ENCODE measurements around the gene CHRNB1.
"Not testable (repeated sequence)": the region's sequence is repeated elsewhere in the genome, so short reads cannot be mapped to it uniquely, and the experiment has no call there.

CHRNB1 gene

DNA sequence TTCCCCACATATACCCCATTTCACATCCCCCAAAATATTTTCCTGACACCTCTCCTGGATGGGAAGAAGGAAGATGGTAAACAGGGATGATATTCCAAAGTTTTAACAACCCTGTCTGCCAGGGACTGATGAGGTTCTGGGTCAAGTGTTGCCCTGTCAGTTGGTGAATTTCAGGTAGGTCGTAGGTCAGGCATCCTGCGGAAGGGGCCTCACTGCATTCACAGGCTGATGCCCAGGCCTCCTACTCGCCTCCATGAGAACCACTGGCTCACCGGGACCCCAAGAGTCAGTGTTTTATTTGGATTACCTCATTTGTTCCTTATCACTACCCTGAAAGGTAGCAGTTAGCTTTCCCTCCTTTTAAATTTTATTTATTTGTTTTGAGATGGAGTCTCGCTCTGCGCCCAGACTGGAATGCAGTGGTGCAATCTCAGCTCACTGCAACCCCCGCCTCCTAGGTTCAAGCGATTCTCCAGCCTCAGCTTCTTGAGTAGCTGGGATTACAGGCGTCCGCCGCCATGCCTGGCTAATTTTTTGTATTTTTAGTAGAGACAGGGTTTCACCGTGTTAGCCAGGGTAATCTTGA, 24.0 kb downstream of the CHRNB1 start:
- no peak for DNase-seq

DNA sequence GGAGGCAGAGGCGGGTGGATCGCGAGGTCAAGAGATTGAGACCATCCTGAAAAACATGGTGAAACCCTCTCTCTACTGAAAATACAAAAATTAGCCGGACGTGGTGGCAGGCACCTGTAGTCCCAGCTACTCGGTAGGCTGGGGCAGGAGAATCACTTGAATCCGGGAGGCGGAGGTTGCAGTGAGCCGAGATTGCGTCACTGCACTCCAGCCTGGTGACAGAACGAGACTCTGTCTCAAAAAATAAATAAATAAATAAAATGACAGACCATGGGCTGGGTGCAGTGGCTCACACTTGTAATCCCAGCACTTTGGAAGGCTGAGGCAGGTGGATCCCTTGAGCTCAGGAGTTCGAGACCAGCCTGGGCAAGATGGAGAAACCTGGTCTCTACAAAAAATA, 25.0 kb downstream of the CHRNB1 start:
- DNase-seq, result not testable (repeated sequence)

- not testable (repeated sequence) for DNase-seq
These were observed 25.7 kb downstream of the CHRNB1 start for GRCh38 chr17:7470457-7470973.

GRCh38 chr17:7471729-7472128, 26.9 kb downstream of the CHRNB1 start:
- DNase-seq, result no peak

GRCh38 chr17:7474767-7475166, 29.9 kb downstream of the CHRNB1 start:
- DNase-seq, result not testable (repeated sequence)

GRCh38 chr17:7475764-7476422, 31.0 kb downstream of the CHRNB1 start:
- DNase-seq, result no peak

GRCh38 chr17:7476494-7476893, 31.6 kb downstream of the CHRNB1 start:
- no peak for DNase-seq

GRCh38 chr17:7476951-7477350, 32.1 kb downstream of the CHRNB1 start:
- DNase-seq, result no peak

GRCh38 chr17:7477392-7478275, 32.8 kb downstream of the CHRNB1 start:
- peak; percentile 47 to 54 for DNase-seq

DNA sequence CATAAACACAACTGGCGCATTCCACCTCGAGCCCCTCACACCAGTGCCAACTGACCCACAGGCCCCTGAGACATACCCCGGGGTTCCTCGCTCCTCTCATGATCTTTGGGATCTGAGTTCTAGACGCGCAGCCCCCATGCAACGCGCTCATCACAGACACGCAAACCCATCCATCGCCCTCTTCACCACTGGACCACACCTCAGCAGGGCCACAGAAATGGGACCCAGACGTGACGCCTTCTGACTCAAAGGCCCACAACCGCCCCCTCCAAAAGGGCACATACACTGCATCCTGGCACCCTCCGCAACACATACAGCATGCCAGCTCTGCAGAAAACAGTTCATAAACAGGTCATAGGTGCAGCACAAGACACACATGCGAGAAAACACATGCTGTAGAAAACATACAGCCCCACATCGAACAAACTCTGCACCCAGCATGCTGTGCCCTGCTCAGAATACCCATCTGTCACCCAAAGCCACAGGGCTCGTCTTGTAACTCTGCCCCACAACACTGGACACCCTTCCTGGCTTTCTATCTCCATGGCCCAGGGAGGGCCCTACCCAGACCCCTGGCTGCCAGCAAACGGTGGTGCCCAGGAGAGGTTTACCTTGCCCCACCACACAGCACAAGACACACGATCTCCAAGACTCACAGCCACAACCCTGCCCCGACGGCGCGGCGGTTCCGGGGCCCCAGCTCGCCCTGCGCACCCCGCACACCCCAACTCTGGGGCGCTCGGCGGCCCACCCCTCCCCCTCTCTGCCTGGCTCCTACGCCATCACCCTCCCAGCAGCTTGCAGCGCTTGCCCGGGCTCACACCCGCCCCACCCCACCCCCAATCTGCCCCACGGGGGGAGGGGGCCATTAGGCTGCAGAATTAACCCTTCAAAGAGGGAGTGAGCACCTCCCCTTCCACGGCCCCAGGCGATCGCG, 33.7 kb downstream of the CHRNB1 start:
- DNase-seq, result peak; percentile 65 to 72

DNA sequence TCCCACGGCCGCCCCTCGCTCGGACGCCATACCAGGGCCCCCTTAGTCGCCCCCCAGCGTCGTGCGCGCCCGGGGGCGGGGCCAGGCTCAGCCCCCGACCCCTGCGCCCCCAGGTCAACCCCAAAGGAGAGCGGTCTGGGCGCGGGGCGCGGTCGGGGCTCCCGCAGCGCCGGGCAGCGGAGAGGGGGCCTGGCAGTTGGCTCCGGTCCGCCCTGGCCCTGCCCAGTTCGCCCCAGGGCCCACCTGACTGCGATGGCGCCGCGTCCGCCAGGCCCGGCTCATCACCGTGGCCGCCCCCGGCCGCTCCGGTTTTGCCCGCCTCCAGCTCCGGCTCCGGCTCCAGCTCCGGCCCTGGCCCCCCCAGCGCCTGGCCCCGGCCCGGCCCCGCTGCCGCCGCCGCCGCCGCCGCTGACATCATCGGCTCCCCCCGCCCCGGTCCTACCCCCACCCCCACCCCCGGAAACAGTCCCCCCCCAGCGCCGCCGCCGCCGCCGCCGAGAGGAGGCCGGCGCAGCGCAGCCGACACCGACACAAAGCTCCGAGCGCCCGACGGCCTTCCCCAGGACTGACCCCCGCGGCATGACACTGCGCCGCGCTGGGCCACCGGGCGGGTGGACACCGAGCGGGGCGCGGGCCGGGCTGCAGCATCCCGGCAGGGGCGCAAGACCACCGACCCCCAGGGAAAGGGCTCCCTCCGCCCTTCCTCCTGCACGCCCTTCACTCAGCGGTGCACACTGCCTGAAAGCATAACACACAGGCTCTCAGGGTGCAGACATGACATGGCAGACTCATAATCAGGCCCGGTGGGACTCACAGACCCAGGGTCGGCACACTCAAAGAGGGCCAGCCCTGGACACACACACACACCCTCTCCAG, 34.6 kb downstream of the CHRNB1 start, which contains the start of gene ZBTB4:
ZBTB4 (minus strand) TSS at position 419 of the 876 bp plus-strand sequence. CDS start 12,830 bp downstream, outside the sequence.
- peak; percentile 61 to 73 for DNase-seq

- no peak for DNase-seq
These were observed 35.2 kb downstream of the CHRNB1 start for GRCh38 chr17:7480089-7480384.

GRCh38 chr17:7481275-7481674, 36.4 kb downstream of the CHRNB1 start, which contains the start of gene SLC35G6:
Gene SLC35G6 (plus strand): TSS chr17:7481446. CDS start chr17:7481517, 71 bp downstream.
- not testable (repeated sequence) for DNase-seq

DNA sequence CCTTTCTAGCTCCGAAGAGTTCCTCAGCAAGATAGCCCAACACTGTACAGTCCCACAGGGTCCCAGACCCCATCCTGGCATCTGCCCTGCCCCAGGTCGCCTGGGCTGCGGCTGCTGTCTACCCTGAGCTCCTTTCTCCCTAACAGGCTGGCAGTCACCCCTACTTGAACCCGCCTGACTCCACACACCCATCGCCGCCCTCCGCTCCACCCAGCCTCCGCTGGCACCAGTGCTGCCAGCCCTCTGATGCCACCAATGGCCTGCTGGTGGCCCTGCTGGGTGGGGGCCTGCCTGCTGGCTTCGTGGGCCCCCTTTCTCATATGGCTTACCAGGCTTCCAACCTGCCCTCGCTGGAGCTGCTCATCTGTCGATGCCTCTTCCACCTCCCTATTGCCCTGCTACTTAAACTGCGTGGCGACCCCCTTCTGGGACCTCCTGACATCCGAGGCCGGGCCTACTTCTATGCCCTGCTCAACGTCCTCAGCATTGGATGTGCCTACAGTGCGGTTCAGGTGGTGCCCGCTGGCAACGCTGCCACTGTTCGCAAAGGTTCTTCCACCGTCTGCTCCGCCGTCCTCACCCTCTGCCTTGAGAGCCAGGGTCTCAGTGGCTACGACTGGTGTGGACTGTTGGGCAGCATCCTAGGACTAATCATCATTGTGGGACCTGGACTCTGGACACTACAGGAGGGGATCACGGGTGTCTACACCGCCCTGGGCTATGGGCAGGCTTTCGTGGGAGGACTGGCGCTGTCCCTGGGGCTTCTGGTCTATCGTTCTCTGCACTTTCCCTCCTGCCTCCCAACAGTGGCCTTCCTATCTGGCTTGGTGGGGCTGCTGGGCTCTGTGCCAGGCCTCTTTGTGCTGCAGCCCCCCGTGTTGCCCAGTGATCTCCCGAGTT, 37.2 kb downstream of the CHRNB1 start:
- DNase-seq, result not testable (repeated sequence)

- not testable (repeated sequence) for DNase-seq
These were observed 37.9 kb downstream of the CHRNB1 start for GRCh38 chr17:7482742-7483088.

DNA sequence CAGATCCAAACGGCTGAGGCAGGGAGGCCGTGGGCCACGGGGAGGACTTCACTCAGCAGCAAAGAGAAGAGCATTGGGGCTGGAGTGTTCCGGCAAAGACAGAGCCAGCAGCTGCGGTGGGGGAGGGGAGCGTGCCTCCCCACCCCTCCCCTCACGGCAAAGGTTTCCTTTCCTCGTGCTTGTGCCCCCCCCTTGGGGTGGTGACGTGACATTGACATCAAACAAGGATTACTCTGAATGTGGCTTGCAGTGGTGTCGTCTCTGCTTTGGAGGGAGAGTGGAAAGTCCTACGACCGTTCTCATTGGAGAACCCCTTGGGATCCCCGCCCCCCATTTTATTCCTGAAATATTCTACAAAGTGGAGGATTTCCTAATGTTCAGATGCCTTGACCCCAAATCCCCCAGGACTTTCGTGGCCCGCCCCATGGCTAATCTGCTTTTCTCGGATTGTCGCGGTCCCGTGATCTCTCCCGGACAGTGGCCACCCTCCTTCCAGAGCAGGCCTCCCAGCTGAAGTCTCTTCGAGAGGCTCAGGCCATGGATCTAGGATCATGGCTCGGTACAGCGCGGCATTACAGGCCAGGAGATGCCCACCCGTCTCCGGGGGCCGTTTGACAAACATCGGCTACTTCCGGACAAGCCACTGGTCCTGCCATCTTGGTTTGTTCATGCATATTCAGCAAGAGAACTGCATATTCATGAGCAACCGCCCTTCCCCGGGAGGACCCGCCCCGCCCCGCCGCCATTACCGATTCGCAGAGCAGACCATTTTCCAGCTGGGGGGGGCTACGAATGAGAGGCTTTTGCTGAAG, 38.6 kb downstream of the CHRNB1 start:
- peak; percentile 95 to 96 for DNase-seq

DNA sequence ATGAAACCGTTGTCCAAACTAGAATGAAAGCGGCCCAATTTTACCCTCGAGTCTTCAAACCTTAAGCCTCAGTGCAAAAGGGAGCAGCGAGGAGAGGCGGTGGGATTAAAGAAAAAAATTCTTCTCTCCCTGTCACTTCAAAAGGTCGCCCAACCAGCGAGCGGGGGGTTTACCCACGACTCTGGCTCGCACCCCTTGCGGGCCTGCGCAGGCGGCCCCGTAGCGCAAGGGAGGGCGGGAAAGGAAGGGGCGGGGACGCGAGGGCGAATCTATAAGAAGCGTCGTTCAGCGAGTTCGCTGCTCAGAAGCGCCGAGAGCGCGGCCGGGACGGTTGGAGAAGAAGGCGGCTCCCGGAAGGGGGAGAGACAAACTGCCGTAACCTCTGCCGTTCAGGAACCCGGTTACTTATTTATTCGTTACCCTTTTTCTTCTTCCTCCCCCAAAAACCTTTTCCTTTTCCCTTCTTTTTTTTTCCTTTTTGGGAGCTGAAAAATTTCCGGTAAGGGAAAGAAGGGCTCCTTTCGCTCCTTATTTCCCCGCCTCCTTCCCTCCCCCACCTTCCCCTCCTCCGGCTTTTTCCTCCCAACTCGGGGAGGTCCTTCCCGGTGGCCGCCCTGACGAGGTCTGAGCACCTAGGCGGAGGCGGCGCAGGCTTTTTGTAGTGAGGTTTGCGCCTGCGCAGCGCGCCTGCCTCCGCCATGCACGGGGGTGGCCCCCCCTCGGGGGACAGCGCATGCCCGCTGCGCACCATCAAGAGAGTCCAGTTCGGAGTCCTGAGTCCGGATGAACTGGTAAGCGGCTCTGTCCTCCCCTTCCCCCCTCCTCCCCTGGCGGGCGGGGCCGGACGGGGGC, 39.4 kb downstream of the CHRNB1 start, which contains the start of gene POLR2A:
POLR2A (plus strand) TSS at position 300 of the 852 bp plus-strand sequence.
- peak; percentile 99 to 100 for DNase-seq

DNA sequence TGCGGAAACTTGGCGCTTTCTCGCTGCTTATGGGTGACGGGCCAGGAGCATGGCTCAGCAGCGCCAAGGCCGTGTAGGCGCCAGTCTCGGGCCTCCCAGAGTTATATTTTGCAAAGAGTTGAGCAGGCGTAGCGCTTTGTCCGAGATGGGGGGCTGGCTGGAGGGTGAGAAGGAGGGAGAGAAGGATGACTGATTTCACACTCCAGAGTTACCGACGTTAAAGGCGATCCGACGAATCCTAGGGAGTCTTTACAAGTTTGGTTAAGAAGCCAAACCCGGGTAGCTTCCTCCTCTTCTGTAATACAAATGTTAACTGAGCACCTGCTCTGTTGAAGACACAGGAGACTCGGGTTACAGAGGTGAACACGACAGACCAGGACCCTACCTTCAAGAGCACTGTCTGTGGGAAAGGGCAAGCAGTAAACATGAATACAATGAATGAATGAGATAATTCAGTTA, 40.1 kb downstream of the CHRNB1 start:
- DNase-seq, result no peak
